ENCODE measurements around the gene TNFRSF19. TPM values are rescaled to one million over a fixed set of nuclear protein-coding genes. Genes with fewer than 3 reads are reported as not detected.

Gene TNFRSF19
- total and polyA plus RNA-seq, 2 of the 13 experiments (the other 11 are each of a cell fraction or from before 2014, with no cell fraction given), result 75.3 to 77.7 TPM

- TF ChIP-seq, protein P1, sequence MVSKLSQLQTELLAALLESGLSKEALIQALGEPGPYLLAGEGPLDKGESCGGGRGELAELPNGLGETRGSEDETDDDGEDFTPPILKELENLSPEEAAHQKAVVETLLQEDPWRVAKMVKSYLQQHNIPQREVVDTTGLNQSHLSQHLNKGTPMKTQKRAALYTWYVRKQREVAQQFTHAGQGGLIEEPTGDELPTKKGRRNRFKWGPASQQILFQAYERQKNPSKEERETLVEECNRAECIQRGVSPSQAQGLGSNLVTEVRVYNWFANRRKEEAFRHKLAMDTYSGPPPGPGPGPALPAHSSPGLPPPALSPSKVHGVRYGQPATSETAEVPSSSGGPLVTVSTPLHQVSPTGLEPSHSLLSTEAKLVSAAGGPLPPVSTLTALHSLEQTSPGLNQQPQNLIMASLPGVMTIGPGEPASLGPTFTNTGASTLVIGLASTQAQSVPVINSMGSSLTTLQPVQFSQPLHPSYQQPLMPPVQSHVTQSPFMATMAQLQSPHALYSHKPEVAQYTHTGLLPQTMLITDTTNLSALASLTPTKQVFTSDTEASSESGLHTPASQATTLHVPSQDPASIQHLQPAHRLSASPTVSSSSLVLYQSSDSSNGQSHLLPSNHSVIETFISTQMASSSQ (IDR thresholded peaks at IDR 0.05; ENCODE audit: low read depth), result no peak
- TF ChIP-seq, protein P1 (CRISPR knock-in tag; IDR thresholded peaks at IDR 0.05; ENCODE audit: borderline replicate concordance), result no peak
- no peak for TF ChIP-seq HNRNPLL (IDR thresholded peaks at IDR 0.05; ENCODE audit: low read depth, low read length, poor library complexity, severe bottlenecking)
- peak; percentile 94 for TF ChIP-seq UBTF (CRISPR knock-in tag; IDR thresholded peaks at IDR 0.05)
- TF ChIP-seq TRIM22 (IDR thresholded peaks at IDR 0.05), result no peak
- no peak for TF ChIP-seq ZNF136 (CRISPR knock-in tag; IDR thresholded peaks at IDR 0.05; ENCODE audit: low read depth)
- 0 out of 2 replicates have a peak, but pooled peaks have one; percentile 54 for TF ChIP-seq RXRA (CRISPR knock-in tag; IDR thresholded peaks at IDR 0.05)
- no peak for TF ChIP-seq ZNF629 (CRISPR knock-in tag; conservative IDR thresholded peaks at IDR 0.05)
- TF ChIP-seq ZEB1 (IDR thresholded peaks at IDR 0.05; ENCODE audit: insufficient replicate concordance, low read depth), result no peak
- TF ChIP-seq MEIS1 (CRISPR knock-in tag; IDR thresholded peaks at IDR 0.05; ENCODE audit: borderline replicate concordance), result no peak
- 0 out of 2 replicates have a peak, but pooled peaks have one; percentile 49 for TF ChIP-seq MED13 (CRISPR knock-in tag; IDR thresholded peaks at IDR 0.05)
- peak; percentile 46 for TF ChIP-seq FOXO1 (CRISPR knock-in tag; IDR thresholded peaks at IDR 0.05)
- TF ChIP-seq ZNF367 (CRISPR knock-in tag; IDR thresholded peaks at IDR 0.05; ENCODE audit: borderline replicate concordance), result peak; percentile 53; the same call in 1 of the 2 replicates
- TF ChIP-seq ZNF672 (CRISPR knock-in tag; IDR thresholded peaks at IDR 0.05), result 0 out of 2 replicates have a peak, but pooled peaks have one; percentile 31
- TF ChIP-seq ATRX (CRISPR knock-in tag; IDR thresholded peaks at IDR 0.05; ENCODE audit: borderline replicate concordance), result no peak
- no peak for TF ChIP-seq KLF15 (CRISPR knock-in tag; IDR thresholded peaks at IDR 0.05; ENCODE audit: borderline replicate concordance)
- no peak for TF ChIP-seq ZNF260 (CRISPR knock-in tag; IDR thresholded peaks at IDR 0.05; ENCODE audit: borderline replicate concordance, low read depth)
- peak; percentile 57; the same call in 1 of the 2 replicates for TF ChIP-seq ADNP (CRISPR knock-in tag; IDR thresholded peaks at IDR 0.05)
- TF ChIP-seq GLMP (CRISPR knock-in tag; IDR thresholded peaks at IDR 0.05; ENCODE audit: borderline replicate concordance), result no peak
- TF ChIP-seq SNRNP70 (IDR thresholded peaks at IDR 0.05; ENCODE audit: low read depth, low read length), result no peak
- peak; percentile 83 for TF ChIP-seq KMT2A (CRISPR knock-in tag; IDR thresholded peaks at IDR 0.05)
- TF ChIP-seq RAD21 (CRISPR knock-in tag; IDR thresholded peaks at IDR 0.05), result peak; percentile 91
Observed at GRCh38 chr13:23578411-23579071, 8.3 kb downstream of the TNFRSF19 start (continued).
